Kidney epithelial cell (primary cell): ENCODE data around the gene SPNS3. TPM values are rescaled to one million over a fixed set of nuclear protein-coding genes. Genes with fewer than 3 reads are reported as not detected.

Source experiments
- DNase-seq: peaks from one replicate; pipeline ENCODE4 v3.0.0-alpha.2; 2010; ENCODE audit warnings: low read depth
- H3K27me3 ChIP-seq: 2 replicates; pipeline ENCODE4 v1.6.0; 2011; ENCODE audit warnings: low read length; ENCODE audit not compliant: control insufficient read depth, insufficient read depth
- H3K36me3 ChIP-seq: 2 replicates; pipeline ENCODE4 v1.5.1; 2011; ENCODE audit warnings: low read length; ENCODE audit not compliant: control insufficient read depth, insufficient read depth
- H3K4me3 ChIP-seq: 2 replicates; pipeline ENCODE4 v1.5.1; 2011; ENCODE audit warnings: low read depth, mild to moderate bottlenecking, control low read depth, low read length
- CTCF ChIP-seq: IDR thresholded peaks from 2 replicates; pipeline ENCODE4 v1.5.1; 2011; ENCODE audit warnings: mild to moderate bottlenecking, moderate library complexity, low read length, control low read depth, inconsistent platforms; ENCODE audit not compliant: insufficient read depth, poor library complexity, severe bottlenecking
- total RNA-seq: library from RNA; depleted of rRNA; stranded (reverse); fragments of >200 nt; gene quantifications from 2 replicates; pipeline ENCODE4 v1.2.3, GENCODE V29; 2015

SPNS3 gene
- total RNA-seq, 1 donor from 2014 or later = 0.58 TPM

DNA sequence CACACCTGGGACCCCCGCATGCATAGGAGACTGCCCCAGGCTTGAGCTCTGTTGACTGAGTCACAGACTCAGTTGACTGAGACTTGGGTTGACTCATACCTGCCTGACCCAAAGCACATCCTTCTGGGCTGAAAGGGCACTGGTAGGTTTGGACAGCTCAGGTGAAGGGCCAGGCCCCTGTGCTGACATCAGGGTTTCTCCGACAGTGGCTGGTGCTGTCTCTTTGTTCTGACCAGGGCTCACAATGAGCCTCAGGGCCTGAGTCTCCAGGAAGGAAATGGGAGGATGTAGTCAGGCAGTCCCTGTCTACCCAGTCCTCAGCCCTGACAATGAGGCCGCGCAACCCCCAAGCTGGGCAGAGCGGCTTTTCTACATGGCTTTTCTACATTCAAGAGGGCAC is 71.4 kb downstream of the SPNS3 start:
- H3K4me3 ChIP-seq = no peak overlapping the region
- no peaks in the 10 kb centered on the region for H3K27me3 ChIP-seq
- no peak for DNase-seq
- TF ChIP-seq CTCF = no peak
- H3K36me3 ChIP-seq = peaks cover 1% of the 10 kb centered on the region

DNA sequence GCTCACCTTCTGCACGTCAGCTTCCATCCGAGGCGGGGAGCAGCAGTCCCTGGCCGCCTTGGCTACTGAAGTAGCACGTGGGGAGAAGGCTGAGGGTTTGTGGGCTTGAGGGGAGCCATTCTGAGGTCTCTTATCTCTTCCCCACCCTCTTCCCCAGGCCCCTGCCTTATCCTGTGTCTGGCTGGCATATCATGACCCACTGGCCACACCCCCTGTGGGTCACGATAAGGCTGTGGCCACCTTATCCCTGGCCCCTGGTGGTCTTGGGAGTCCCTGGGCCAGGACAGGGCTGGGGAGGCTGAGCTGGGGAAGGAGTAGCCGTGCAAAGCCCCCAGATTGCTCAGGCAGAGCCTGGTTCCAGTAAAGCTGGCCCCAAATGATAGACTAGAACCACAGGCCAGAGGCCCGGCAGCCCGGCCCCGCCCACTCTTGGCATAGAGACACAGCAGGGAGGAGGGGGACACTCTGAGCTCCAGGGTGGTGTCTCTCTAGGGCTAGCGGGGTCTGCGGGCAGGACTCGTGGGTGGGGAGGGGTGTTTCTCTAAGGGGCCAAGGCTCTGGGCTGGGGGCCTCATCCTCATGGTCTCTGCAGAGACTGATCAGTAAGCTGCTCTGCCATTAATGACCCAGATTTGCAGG is 72.6 kb downstream of the SPNS3 start:
- Histone ChIP-seq H3K36me3 (peaks cover 1% of the 10 kb centered on the region), H3K4me3 (no peak overlapping the region), H3K27me3 (no peaks in the 10 kb centered on the region)
- no peak for TF ChIP-seq CTCF
- DNase-seq = no peak

DNA sequence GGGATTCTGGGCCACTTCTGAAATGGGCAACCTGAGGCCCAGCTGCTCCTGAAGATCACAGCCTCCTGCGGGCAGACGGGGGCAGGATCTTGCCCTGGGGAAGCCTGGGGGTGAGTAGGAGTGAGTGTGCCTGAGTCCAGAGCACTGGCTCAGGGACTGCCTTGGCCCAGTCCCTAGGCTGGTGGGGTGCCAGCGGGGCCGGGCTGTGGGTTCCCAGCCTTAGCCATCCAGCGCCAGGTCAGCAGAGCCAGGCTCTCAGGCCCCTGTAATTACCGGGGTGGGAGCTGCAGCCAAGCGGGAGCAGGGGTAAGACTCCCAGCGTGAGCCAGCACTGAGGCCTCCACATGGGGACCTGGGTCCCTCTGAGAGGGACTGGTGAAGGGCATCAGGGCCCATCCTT is 73.2 kb downstream of the SPNS3 start:
- no peak for DNase-seq
- H3K27me3 ChIP-seq = no peaks in the 10 kb centered on the region
- peaks cover 1% of the 10 kb centered on the region for H3K36me3 ChIP-seq
- H3K4me3 ChIP-seq = no peak overlapping the region
- no peak for TF ChIP-seq CTCF

DNA sequence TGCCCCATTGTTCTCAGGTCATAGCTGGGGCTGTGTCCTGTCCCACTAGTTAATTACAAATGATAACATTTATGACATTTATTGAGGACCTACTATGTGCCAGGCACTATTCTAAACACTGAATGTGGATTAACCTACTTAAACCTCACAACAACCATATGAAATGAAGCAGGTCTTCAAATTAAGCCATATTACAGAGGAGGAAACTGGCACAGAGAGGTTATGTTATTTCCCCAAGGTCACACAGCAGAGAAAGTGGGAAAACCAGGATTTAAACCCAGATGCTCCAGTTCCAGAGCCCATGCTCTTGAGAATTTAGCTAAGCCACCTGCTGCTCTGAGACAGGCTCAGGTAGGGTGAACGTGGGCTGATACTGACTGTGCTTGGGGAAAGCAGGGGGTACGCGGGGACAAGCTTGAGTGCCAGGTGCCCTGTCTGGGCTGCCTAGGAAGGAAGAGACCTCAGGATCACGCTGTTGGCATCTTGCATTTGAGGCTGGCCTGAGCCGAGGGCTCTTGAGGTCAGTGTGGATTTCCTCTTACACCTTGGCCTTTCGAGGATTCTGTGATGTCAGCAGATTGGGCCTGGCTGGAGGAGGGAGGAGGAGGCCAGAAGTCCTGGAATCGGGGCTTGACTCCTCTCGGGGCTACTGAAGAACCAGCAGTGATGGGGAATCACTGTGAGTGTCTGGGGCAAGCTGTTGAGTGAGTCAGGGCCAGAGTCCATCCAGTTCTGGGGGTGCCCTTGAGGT is 73.8 kb downstream of the SPNS3 start:
- H3K27me3 ChIP-seq = no peaks in the 10 kb centered on the region
- DNase-seq = no peak
- no peak for TF ChIP-seq CTCF
- no peak overlapping the region for H3K4me3 ChIP-seq
- H3K36me3 ChIP-seq = peaks cover 1% of the 10 kb centered on the region

DNA sequence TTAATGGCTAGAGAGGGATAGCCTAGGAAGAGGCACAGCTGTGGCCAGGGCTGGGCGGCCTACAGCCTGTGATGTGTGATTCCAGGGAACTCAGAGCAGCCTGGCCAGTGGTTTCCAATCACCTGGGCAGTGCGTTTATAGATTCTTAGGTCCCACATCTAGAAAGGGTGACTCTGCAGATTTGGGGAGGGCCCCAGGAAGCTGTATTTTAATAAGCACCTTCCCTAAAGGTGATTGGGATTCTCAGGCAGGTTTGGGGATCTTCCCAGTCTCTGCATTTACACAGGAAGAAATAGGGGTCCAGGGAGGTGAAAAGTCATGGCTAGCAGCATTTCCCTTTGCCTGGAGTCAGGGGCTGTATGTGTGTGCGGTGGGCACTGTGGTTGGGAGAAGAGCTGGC is 74.5 kb downstream of the SPNS3 start:
- H3K36me3 ChIP-seq = peaks cover 1% of the 10 kb centered on the region
- H3K27me3 ChIP-seq = no peaks in the 10 kb centered on the region
- no peak for TF ChIP-seq CTCF
- no peak for DNase-seq
- H3K4me3 ChIP-seq = no peak overlapping the region
